Activated CD8-positive, alpha-beta memory T cell treated with anti-CD3 and anti-CD28 coated beads, Interleukin-2, amount 50 U/mL, for 4 hours (primary cell): ENCODE measurements around the gene MYBBP1A.

Experiments
- DNase-seq: peaks from one replicate; pipeline ENCODE4 v3.0.0-alpha.2; 2020

MYBBP1A gene

GRCh38 chr17:4548721-4549531 is 6.3 kb downstream of the MYBBP1A start:
- DNase-seq, result no peak

GRCh38 chr17:4548061-4548461 is 7.1 kb downstream of the MYBBP1A start:
- no peak for DNase-seq

GRCh38 chr17:4547118-4547906 is 7.9 kb downstream of the MYBBP1A start:
- DNase-seq, result no peak

GRCh38 chr17:4545217-4545951 is 9.8 kb downstream of the MYBBP1A start:
- peak; percentile 15 for DNase-seq

GRCh38 chr17:4544951-4545216 is 10.3 kb downstream of the MYBBP1A start:
- no peak for DNase-seq

- no peak for DNase-seq
These were observed 10.8 kb downstream of the MYBBP1A start for GRCh38 chr17:4544135-4544950.

- no peak for DNase-seq
These were observed 11.6 kb downstream of the MYBBP1A start for GRCh38 chr17:4543557-4544026.

GRCh38 chr17:4542726-4543191 is 12.4 kb downstream of the MYBBP1A start:
- DNase-seq, result no peak

GRCh38 chr17:4542003-4542725 is 13.0 kb downstream of the MYBBP1A start:
- DNase-seq, result no peak

GRCh38 chr17:4541328-4542002 is 13.7 kb downstream of the MYBBP1A start:
- DNase-seq, result no peak

GRCh38 chr17:4540687-4541327 is 14.4 kb downstream of the MYBBP1A start:
- DNase-seq, result no peak

GRCh38 chr17:4540224-4540651 is 14.9 kb downstream of the MYBBP1A start:
- no peak for DNase-seq

- no peak for DNase-seq
These were observed 15.5 kb downstream of the MYBBP1A start for GRCh38 chr17:4539576-4540223.

- no peak for DNase-seq
These were observed 16.2 kb downstream of the MYBBP1A start for GRCh38 chr17:4539025-4539424.

- no peak for DNase-seq
These were observed 16.8 kb downstream of the MYBBP1A start for GRCh38 chr17:4538236-4539002.

GRCh38 chr17:4537451-4538235 is 17.5 kb downstream of the MYBBP1A start:
- DNase-seq, result no peak

GRCh38 chr17:4536742-4537411 is 18.3 kb downstream of the MYBBP1A start:
- no peak for DNase-seq

GRCh38 chr17:4536259-4536741 is 18.9 kb downstream of the MYBBP1A start:
- no peak for DNase-seq
